Heart left ventricle (tissue), 16 donors: ENCODE results near the gene AIRE. TPM values are rescaled to one million over a fixed set of nuclear protein-coding genes. Genes with fewer than 3 reads are reported as not detected.
"Not testable (repeated sequence)": the region's sequence is repeated elsewhere in the genome, so short reads cannot be mapped to it uniquely, and the experiment has no call there.

Experiments used
- ATAC-seq, 4 donors: fragments of 200-7000 bp; cut with Tn5 transposase; one replicate each; pipeline ENCODE4 v1.9.1; 2020 to 2022; ENCODE audit warnings: moderate library complexity in 4 of 4, mild to moderate bottlenecking in 3 of 4, moderate number of reproducible peaks in 1 of 4
- DNase-seq, 5 donors: peaks; one replicate each; pipeline ENCODE4 v3.0.0-alpha.2; 2020
- H3K27ac ChIP-seq, 12 donors: fragments of 200-600 bp; sonication (generic) in 4 of 12; one replicate each; pipeline versions ENCODE4 v1.5.0 to v1.8.0; 2016 to 2022; ENCODE audit warnings: mild to moderate bottlenecking in 2 of 12
- H3K27me3 ChIP-seq, 9 donors: fragments of 200-600 bp; sonication (generic) in 2 of 9; one replicate each; pipeline versions ENCODE4 v1.5.1 to v1.8.0; 2016 to 2022; ENCODE audit warnings: mild to moderate bottlenecking in 3 of 9
- H3K36me3 ChIP-seq, 9 donors: fragments of 200-600 bp; sonication (generic) in 2 of 9; one replicate each; pipeline versions ENCODE4 v1.5.0 to v1.8.0; 2018 to 2022; ENCODE audit warnings: mild to moderate bottlenecking in 2 of 9
- H3K4me1 ChIP-seq, 12 donors: fragments of 200-600 bp; sonication (generic) in 4 of 12; one replicate each; pipeline versions ENCODE4 v1.5.0 to v1.8.0; 2016 to 2022; ENCODE audit warnings: mild to moderate bottlenecking in 3 of 12
- H3K4me3 ChIP-seq, 12 donors: fragments of 200-600 bp; sonication (generic) in 4 of 12; one replicate each; pipeline versions ENCODE4 v1.5.0 to v1.8.0; 2017 to 2022; ENCODE audit warnings: mild to moderate bottlenecking in 9 of 12, moderate library complexity in 4 of 12
- H3K9me3 ChIP-seq, 12 donors: fragments of 200-600 bp; sonication (generic) in 4 of 12; one replicate each; pipeline versions ENCODE4 v1.5.0 to v1.8.0; 2016 to 2022; ENCODE audit warnings: mild to moderate bottlenecking in 1 of 12
- CTCF ChIP-seq, 12 donors: fragments of 200-600 bp; sonication (generic) in 4 of 12; IDR thresholded peaks; one replicate each; pipeline versions ENCODE4 v1.5.0 to v1.8.0; 2018 to 2022; ENCODE audit warnings: antibody characterized with exemption in 12 of 12, mild to moderate bottlenecking in 5 of 12
- POLR2A ChIP-seq, 2 donors: fragments of 450-650 bp; IDR thresholded peaks; one replicate each; pipeline ENCODE4 v1.6.1; 2017; ENCODE audit warnings: antibody characterized with exemption in 2 of 2, mild to moderate bottlenecking in 2 of 2, moderate library complexity in 2 of 2
- WGBS, 4 donors: extraction: QIAGEN DNeasy Blood & Tissue Kit in 2 of 4; methylation state at CpG; one replicate each; pipeline versions ENCODE4 v1.1.5 to v1.1.7; 2013 to 2018; 5-methylcytosine and 5-hydroxymethylcytosine counted together
- intact Hi-C, 10 donors: fragments of 100-400 bp; cut with DNase I; formaldehyde crosslinking; loops; one replicate each; pipeline versions ENCODE4 v1.11.1 to v1.14.2; 2022
- polyA plus RNA-seq, 2 donors: library from polyadenylated mRNA; stranded (reverse); fragments of 200-250 nt; gene quantifications; one replicate each; pipeline ENCODE4 v1.2.3, GENCODE V29; 2013
- total RNA-seq, 9 donors: library from RNA; depleted of rRNA in 2 of 9; stranded (reverse); fragments of >200 nt in 2 of 9; fragmentation: NEBNext Ultra II Directional in 3 of 9; extraction: Animal tissue kit (Norgen Biotek cat#: 25700) in 3 of 9; gene quantifications; one replicate each; pipeline versions ENCODE4 v1.1.0 to v1.2.4, GENCODE V29; 2016 to 2023
- donor health status: ischemic (EF 13 %, LVEDD 7.1; RV severe dilation, severe dysfunction).
- donor health status: healthy with polysubstance abuse.
- donor health status: DM: no; HTN: yes; CAD: no.
- donor health status: DM: no; HTN: no; CAD: no.
- donor health status: ischemic (EF 25% LVEDD 6.9; RV normal size, moderate dysfunction).
- donor health status: ischemic (EF 25% LVEDD 5.7; RV mildly dilated, moderate dysfunction).
- donor health status: healthy.
- donor health status: DM: yes; HTN: yes; CAD: no.
- donor health status: ischemic (EF 35%, LVEDD 5.7; RV mildly dilated, moderate dysfunction).
- donor health status: nonischemic (EF 11% LVEDD 7.7; RV severe dilation, severe dysfunction).
- donor health status: DM: yes; HTN: yes; CAD: no.
- donor health status: PGD.
- donor health status: ischemic (EF 29% LVEDD 5.4; RV normal size, mild dysfunction).
- donor health status: nonischemic (EF 23%, LVEDD 6.1; RV moderate dilation, normal function).

The AIRE gene
- total and polyA plus RNA-seq, 11 donors: 0.03 to 0.21 (median 0.16) TPM; not detected in 8

GRCh38 chr21:44337941-44338895 lies 52.5 kb downstream of the AIRE start:
- 6 to 15% (median 9%) methylated on average over 17 to 44 of the region's 47 CpGs for WGBS, 4 donors
- no peaks in the 10 kb centered on the region for H3K9me3 ChIP-seq
- H3K27me3 ChIP-seq: no peaks in the 10 kb centered on the region
- H3K4me3 ChIP-seq: peak overlapping the region in 11 of 12 donors; percentile 21 to 94 (median 54)
- TF ChIP-seq POLR2A (IDR thresholded peaks at IDR 0.05): no peak
- TF ChIP-seq CTCF (IDR thresholded peaks at IDR 0.05): peak in 10 of 12 donors; percentile 6 to 56 (median 40)
- DNase-seq (peak; percentile 69 to 80 (median 75)), ATAC-seq (peak; percentile 30 to 54 (median 32))
- intact Hi-C loops: loop anchor here in 3 of 10 donors (2.0 to 10.0 kb wide), 3 partner anchors 27 to 117 kb away; partner anchors contain the start of gene LRRC3 (in 1 of the 3)
- H3K4me1 ChIP-seq: peaks cover 3 to 19% (median 14%) of the 10 kb centered on the region in 12 donors
- H3K36me3 ChIP-seq: peaks cover 0 to 22% (median 12%) of the 10 kb centered on the region in 9 donors
- H3K27ac ChIP-seq: peak overlapping the region in 11 of 12 donors; percentile 50 to 99 (median 76)

- Histone ChIP-seq H3K4me3 (peak within 1 kb of the TSS; percentile 43 to 94 (median 86)), H3K27ac (peak within 1 kb of the TSS; percentile 90 to 100 (median 98)), H3K4me1 (peaks cover 3 to 19% (median 14%) of the 10 kb centered on the region in 12 donors), H3K36me3 (peaks cover 0 to 22% (median 12%) of the 10 kb centered on the region in 9 donors), H3K27me3 (no peaks in the 10 kb centered on the region), H3K9me3 (no peaks in the 10 kb centered on the region)
- 1 to 2% (median 1%) methylated on average over 52 to 90 of the region's 90 CpGs for WGBS, 4 donors
- intact Hi-C loops: loop anchor here in 1 of 10 donors (10.0 kb wide), 1 partner anchor 116 kb away; the partner anchor contains the start of gene LRRC3
- ATAC-seq (peak; percentile 90 to 95 (median 94)), DNase-seq (peak; percentile 93 to 97 (median 95))
- no peak for TF ChIP-seq CTCF (IDR thresholded peaks at IDR 0.05)
- peak; percentile 12 to 96 for TF ChIP-seq POLR2A (IDR thresholded peaks at IDR 0.05)
These were observed 53.6 kb downstream of the AIRE start, which contains the start of gene CFAP410 for GRCh38 chr21:44338971-44339910. CFAP410 (minus strand) TSS chr21:44339390; CDS start chr21:44339194, 196 bp downstream.

- not testable (repeated sequence) for H3K27me3 ChIP-seq, H3K9me3 ChIP-seq, ATAC-seq, H3K27ac ChIP-seq, H3K4me3 ChIP-seq, H3K36me3 ChIP-seq
- peaks cover 3 to 19% (median 14%) of the 10 kb centered on the region in 12 donors for H3K4me1 ChIP-seq
- intact Hi-C loops: loop anchor here in 4 of 10 donors (10.0 kb wide), 3 partner anchors 113 to 453 kb away; partner anchors contain the start of gene LRRC3 (in 2 of the 4)
- 72 to 80% (median 74%) methylated on average over 12 of the region's 12 CpGs for WGBS, 4 donors
- DNase-seq: peak in 2 of 5 donors; percentile 5 to 12
These were observed 56.2 kb downstream of the AIRE start for GRCh38 chr21:44341726-44342458.

GRCh38 chr21:44342981-44343380 lies 57.3 kb downstream of the AIRE start:
- not testable (repeated sequence) for DNase-seq, H3K4me3 ChIP-seq, H3K27me3 ChIP-seq, H3K36me3 ChIP-seq, ATAC-seq, H3K27ac ChIP-seq, H3K9me3 ChIP-seq
- 79 to 87% (median 80%) methylated on average over 8 of the region's 8 CpGs for WGBS, 4 donors
- H3K4me1 ChIP-seq: peaks cover 3 to 14% (median 11%) of the 10 kb centered on the region in 12 donors
- intact Hi-C loops: loop anchor here in 4 of 10 donors (10.0 kb wide), 3 partner anchors 112 to 452 kb away; partner anchors contain the start of gene LRRC3 (in 2 of the 4)
